ENCODE results near the gene CMTM1. TPM values are rescaled to one million over a fixed set of nuclear protein-coding genes. Genes with fewer than 3 reads are reported as not detected.
"Not testable (repeated sequence)": the region's sequence is repeated elsewhere in the genome, so short reads cannot be mapped to it uniquely, and the experiment has no call there.

CMTM1 gene
- total RNA-seq, 2 experiments from 2014 or later = 8.1 to 8.8 TPM

DNA sequence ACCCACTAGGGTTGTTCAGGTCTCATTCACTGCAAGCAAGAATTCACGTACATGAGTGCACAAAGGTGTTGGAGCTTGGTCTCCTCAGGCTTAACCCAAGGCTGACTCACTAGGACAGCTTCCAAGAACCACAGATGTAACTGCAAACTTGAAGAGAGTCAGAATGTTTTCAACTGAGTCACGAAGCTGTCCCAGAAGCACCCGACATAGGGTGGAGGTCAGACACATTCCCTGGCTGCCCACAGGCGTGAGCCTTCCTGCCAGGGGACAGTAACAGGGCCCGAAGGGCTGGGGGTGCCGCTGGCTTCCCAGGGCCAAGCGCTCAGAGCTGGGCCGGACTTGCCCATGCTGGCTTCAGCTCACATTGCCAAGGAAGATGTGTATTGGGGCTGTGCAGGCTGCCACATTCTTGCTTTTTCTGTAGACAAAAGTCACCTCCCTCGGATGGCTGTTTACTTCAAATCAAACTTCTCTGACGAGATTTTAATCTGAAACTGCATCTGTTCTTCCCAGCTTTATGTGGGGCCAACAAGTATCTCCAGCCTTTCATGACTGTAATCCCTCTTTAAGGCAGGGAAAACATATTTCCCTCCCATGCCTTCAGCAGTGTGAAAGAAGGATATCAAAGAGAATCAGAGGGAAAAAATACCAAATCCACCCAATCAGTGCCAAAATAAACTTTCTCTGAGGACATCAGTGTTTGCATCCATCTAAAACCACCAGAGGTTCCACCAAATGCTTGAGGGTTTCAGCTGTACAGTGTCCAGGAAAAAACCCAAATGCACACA, 52.5 kb downstream of the CMTM1 start:
- POLR2A ChIA-PET = no interaction called here
- CTCF ChIA-PET = interaction anchor here (2.3 to 3.2 kb wide), 2 partner anchors 11 to 32 kb away, joined by 6 to 12 read pairs; no protein-coding TSS in a partner anchor

DNA sequence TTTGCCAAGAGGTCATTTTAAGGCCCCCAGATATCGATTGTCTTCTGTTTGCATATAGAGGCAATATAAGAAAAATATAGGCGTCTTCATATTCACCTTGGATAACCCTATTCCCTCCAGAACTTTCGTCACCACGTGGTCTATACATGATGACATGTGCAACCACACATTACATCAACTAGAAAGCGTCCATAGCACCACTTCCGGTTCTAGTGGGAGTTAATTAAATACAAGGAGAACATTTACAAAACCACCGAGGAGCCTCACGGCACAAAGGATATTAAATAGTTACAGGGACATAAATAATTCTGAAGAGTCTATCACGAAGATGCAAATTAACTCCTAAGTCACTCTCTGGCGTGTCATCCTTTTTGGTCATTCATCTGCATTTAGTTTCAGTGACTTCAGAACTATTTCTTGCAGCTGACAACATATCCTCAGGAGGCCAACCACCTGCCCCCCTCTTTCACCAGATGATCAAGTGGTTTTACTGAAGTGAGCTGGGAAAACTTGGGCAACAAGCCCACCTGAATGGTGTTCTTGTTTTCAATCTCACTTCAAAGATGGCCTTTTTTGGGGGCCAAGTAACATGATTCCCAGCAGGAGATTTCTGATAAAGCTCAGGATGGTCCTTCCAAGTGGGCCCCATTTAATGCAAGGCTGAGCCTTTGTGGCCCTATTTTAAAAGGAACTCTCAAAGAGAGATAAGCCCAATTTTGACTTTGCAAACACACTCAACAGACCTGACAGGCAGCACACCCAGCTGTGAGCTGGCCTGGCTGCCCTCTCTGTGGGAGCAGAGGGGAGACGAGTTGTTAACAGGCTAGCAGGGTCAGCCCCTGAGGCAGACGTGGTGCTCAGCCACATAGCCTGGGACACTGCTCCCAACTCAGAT, 53.5 kb downstream of the CMTM1 start:
- CTCF ChIA-PET = interaction anchor here (0.6 to 3.2 kb wide), 3 partner anchors 11 to 31 kb away, joined by 3 to 12 read pairs (median 7); no protein-coding TSS in a partner anchor
- POLR2A ChIA-PET = no interaction called here

DNA sequence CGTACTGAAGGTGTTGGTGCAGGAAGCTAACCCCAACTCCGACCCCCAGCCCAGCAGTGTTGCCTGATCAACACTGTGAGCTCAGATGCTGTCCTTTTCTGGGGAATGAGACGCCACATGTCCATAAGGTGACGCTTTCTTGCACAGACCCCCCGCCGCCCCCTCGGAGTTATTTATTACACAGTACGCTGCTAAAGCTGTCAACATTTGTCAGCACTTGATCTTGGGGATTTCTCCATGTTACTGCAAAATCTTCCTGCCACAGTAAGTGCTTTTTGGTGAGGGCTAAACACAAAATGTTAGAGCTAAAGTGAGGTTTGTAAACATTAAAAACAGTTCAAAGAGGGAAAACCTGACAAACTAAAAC, 54.2 kb downstream of the CMTM1 start:
- ChIA-PET POLR2A (no interaction called here), CTCF (interaction anchor here (0.6 to 1.6 kb wide), 2 partner anchors 12 to 31 kb away, joined by 3 to 7 read pairs; no protein-coding TSS in a partner anchor)

DNA sequence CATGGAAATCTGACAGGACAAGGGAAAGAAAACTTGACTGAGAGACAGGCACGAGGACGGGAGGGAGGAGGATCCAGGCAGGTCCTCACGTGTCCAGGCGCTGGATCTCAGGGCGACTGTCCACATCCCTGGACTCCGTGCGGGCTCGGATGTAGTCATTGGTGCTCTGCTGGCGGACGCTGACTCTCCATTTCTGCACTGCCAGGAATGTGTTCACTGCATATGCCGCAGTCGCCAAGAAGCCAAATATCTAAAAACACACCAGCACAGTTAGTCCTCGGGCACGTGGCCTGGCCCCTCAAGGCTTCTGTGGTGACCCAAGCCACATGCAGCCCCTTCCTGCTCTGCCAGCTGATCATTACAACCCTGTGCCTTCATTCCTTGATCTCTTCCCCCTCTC, 55.7 kb downstream of the CMTM1 start:
- CTCF ChIA-PET = interaction anchor here (2.7 kb wide), 1 partner anchor 29 kb away, joined by 10 read pairs; no protein-coding TSS in a partner anchor
- POLR2A ChIA-PET = no interaction called here

DNA sequence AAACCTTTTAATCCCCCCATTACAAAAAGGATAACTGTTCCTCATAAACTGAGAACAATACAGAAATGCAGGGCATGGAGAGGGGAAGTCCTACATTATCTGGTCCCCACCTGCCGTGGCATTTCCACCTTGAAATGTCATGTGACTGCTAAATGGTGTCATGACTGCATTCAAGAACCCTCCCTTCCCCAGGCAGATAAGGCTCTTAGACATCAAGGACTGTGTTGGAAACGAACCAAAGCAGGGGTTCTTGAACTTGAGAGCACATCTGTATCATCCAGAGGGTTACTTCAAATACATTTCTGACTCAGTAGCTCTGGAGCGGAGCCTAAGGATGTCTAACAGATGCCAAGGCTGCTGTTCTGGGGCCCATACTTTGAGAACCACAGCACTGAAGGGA, 56.6 kb downstream of the CMTM1 start:
- ChIA-PET POLR2A (no interaction called here), CTCF (interaction anchor here (2.7 kb wide), 1 partner anchor 28 kb away, joined by 10 read pairs; no protein-coding TSS in a partner anchor)

DNA sequence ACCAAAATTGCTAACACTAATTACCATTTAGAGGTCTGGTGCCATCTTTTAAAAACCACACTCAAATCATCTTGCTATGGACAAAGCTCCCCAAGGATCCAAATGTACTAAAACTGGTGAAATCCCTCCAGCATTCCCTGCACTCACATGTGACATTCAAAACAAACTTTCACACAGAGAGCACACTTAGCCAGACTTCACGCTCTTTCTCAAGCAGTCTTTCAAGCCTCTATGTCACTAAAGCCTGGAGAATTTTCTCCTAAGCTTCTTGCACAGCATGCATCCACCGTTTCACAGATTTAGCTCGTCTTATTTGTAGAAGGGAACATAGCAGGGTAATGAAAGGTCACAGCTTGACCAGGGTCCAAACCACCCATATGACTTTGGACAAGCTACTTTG, 57.5 kb downstream of the CMTM1 start:
- ChIA-PET POLR2A (no interaction called here), CTCF (interaction anchor here (2.7 kb wide), 1 partner anchor 27 kb away, joined by 10 read pairs; no protein-coding TSS in a partner anchor)

DNA sequence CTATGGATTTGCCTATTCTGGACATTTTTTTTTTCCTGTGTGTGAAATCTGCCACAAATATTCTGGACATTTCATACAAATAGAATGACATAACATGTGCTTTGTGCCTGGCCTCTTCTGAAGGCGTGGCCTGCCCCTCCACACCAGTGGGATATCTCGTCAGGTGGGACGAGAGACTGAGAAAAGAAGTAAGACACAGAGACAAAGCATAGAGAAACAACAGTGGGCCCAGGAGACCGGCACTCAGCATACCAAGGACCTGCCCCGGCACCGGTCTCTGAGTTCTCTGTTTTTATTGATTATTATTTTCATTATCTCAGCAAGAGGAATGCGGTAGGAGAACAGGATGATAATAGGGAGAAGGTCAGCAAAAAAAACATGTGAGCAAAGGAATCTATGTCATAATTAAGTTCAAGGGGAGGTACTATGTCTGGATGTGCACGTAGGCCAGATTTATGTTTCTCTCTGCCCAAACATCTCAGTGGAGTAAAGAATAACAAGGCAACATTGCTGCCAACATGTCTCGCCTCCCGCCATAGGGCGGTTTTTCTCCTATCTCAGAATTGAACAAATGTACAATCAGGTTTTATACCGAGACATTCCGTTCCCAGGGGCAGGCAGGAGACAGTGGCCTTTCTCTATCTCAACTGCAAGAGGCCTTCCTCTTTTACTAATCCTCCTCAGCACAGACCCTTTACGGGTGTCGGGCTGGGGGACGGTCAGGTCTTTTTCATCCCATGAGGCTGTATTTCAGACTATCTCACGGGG, 61.6 kb downstream of the CMTM1 start:
- CTCF ChIA-PET, POLR2A ChIA-PET: not testable (repeated sequence)

Other genes with a start within 250 kb of the CMTM1 start
- not detected for gene CDH5, start 199.7 kb upstream of the CMTM1 start, total RNA-seq
- not detected for gene BEAN1, start 139.1 kb upstream of the CMTM1 start, total RNA-seq
- gene TK2, start 16.3 kb upstream of the CMTM1 start, total RNA-seq = 1 to 10 TPM; 4.4 to 4.6 TPM
- gene CKLF, start 13.9 kb upstream of the CMTM1 start, total RNA-seq = 100 to 1,000 TPM; 134 to 148 TPM
- gene CMTM2, start 13.0 kb downstream of the CMTM1 start, total RNA-seq = under 1 TPM; 0.17 to 0.36 TPM
- gene CMTM3, start 38.3 kb downstream of the CMTM1 start, total RNA-seq = 10 to 100 TPM; 66.8 to 67.4 TPM
- gene CMTM4, start 130.3 kb downstream of the CMTM1 start, total RNA-seq = 1 to 10 TPM; 3.8 to 4.0 TPM
- gene DYNC1LI2, start 185.2 kb downstream of the CMTM1 start, total RNA-seq = 10 to 100 TPM; 44.7 to 48.5 TPM
- under 1 TPM in 1 of 2 experiments, not detected in 1; 0.30 TPM for gene TERB1, start 235.1 kb downstream of the CMTM1 start, total RNA-seq

All from activated CD8-positive, alpha-beta memory T cell treated with anti-CD3 and anti-CD28 coated beads for 36 hours (primary cell).